ENCODE results near the gene PLET1.

Gene PLET1

DNA sequence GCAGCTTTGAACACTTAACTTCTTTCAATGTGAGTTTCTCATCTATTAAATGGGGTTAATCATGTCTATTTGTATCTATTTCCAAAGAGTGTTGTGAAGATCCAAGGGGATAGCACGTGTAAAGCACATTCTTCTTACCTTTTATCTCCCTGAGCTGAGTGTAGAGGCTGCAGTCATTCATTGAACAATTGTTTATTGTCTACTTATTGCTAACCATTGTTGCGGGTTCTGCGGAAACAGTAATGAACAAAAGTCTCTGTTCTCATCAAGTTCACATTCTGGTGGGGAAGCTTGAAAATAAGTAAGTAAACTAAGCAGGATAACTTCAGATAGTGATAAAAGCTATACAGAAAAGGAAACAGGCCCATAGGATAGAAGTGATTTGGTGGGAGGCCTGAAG is 27.4 kb upstream of the PLET1 start:
- TF ChIP-seq, protein P1, sequence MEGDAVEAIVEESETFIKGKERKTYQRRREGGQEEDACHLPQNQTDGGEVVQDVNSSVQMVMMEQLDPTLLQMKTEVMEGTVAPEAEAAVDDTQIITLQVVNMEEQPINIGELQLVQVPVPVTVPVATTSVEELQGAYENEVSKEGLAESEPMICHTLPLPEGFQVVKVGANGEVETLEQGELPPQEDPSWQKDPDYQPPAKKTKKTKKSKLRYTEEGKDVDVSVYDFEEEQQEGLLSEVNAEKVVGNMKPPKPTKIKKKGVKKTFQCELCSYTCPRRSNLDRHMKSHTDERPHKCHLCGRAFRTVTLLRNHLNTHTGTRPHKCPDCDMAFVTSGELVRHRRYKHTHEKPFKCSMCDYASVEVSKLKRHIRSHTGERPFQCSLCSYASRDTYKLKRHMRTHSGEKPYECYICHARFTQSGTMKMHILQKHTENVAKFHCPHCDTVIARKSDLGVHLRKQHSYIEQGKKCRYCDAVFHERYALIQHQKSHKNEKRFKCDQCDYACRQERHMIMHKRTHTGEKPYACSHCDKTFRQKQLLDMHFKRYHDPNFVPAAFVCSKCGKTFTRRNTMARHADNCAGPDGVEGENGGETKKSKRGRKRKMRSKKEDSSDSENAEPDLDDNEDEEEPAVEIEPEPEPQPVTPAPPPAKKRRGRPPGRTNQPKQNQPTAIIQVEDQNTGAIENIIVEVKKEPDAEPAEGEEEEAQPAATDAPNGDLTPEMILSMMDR (IDR thresholded peaks at IDR 0.05; ENCODE audit: low read depth, low read length, missing control alignments) = no peak
- no peak overlapping the region for H3K4me3 ChIP-seq (replicated peaks; ENCODE audit: low read depth, low read length)
- no peak for DNase-seq (ENCODE audit: extremely low read depth, low read depth)

DNA sequence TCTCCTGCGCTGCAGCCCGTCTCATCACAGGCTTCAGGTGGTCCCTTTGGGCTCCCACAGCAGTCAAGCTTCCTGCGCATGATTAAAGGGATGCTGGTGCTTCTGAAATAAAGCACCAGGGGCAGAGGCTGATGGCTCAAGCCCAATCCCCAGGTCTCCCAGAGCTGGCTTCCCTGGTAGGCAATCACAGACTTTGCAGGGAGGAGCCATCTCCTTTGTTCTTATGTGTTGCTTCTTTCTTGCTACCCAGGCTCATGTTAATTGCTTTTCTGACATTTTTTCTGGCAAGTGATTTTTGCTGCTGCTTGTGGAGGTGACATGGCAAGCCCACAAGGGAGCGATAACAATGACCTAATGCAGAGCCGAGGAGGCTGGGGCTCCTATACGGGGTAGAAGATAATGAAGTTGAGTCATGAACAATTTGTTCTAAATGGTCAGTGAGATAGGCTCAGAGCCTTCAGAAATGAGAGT is 25.2 kb upstream of the PLET1 start:
- TF ChIP-seq, protein P1 (IDR thresholded peaks at IDR 0.05; ENCODE audit: low read depth, low read length, missing control alignments) = no peak
- DNase-seq (ENCODE audit: extremely low read depth, low read depth) = no peak
- no peak overlapping the region for H3K4me3 ChIP-seq (replicated peaks; ENCODE audit: low read depth, low read length)

DNA sequence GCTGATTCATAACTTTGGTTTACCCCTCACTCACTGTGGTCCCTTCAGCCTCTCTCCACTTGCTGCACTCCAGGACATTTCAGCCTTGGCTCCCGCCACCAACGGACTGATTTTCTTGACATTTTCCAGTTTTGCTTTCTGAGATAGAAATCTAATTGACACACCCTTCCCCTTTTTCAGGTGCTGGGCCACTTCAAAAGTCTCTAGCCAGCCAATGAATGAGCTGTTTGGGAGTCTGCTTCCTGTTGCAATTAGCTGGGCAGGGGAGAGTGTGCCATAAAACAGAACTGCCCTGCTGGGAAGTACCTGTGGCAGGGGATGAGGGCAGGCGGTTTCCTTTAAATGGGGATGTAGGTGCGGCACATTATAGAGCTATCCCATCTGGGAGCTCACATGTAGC is 21.1 kb upstream of the PLET1 start:
- DNase-seq (ENCODE audit: extremely low read depth, low read depth) = no peak
- TF ChIP-seq, protein P1 (IDR thresholded peaks at IDR 0.05; ENCODE audit: low read depth, low read length, missing control alignments) = no peak

DNA sequence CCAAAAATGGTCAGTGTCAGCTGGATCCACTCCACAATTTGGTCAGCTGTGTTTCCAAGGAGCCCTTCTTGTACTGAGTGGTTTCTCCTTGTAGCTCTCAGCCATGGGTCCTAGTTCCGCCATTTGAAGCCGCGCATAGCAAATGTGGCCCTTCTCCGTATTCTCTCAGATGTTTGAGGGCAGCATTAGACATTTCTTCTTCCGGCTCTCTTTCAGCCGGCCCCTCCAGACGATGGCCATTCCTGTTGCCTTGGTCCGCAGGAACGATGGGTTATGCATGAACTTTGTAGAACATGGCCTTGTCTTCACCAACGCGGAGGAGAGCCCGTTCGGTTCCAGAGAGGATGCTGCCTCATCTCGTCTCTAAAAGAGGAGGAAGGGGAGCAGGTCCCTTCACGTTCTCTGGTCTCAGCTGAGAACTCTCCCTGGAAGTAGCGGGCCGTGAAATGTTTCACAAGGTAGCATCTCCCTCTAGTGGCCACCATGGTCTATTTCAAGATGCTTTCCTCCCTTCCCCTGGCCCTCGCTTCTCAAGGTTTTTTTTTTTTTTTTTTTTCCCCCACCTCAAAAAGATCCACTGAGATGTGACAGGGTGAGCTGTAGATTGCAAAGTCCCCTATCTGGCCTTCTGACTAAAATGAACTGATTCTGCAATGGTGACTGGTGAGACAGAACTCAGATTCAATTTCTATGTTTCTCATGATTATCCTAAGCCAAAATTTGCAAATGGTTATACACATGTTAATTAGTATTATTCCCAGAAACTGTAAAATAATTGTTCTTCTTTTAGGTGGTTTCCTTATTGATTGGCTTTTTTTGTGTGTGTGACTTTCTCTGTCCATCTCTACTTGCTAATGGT is 19.8 kb upstream of the PLET1 start:
- DNase-seq (ENCODE audit: extremely low read depth, low read depth) = peak; percentile 58
- peak overlapping the region; percentile 42 for H3K4me3 ChIP-seq (replicated peaks; ENCODE audit: low read depth, low read length)
- TF ChIP-seq, protein P1 (IDR thresholded peaks at IDR 0.05; ENCODE audit: low read depth, low read length, missing control alignments) = peak; percentile 81

More for the DNA sequence above, 21.1 kb upstream of the PLET1 start:
- no peak overlapping the region for H3K4me3 ChIP-seq (replicated peaks; ENCODE audit: low read depth, low read length)

DNA sequence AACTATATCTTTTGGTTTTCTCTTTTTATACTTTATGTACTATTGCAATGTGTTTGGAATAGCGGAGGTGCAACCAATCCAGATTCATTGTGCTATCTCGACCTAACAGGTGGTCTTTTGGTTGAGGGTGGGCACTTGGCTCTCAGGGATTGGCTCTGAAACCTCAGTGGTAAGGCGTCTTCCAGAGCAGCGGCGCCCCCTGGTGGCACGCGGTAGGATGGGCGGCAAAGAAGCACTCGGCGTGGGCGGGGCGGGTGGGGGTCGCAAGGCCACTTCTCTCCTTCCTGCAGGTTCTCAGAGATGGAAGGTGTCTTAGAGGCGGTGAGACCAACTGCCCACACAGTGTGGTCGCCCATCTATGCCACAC is 19.2 kb upstream of the PLET1 start:
- DNase-seq (ENCODE audit: extremely low read depth, low read depth) = no peak

DNA sequence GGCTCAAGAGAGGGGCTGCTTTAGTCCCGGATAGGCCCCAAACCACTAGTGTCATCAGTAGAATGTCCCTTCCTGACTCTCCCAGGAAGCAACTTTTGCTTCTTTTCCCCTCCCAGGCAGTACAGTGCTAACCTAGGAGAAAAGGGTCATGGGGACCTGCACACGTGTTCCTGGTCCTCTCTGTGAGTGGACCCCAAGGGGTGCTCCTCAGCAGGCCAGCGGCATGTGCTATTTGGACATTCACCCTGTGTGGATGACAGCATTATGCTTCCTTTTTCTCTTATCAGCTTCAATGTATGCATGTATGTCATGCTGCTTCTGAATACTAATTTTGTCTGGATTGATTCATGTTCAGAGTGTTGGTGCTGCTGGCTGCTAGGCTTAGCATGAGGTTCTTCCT is 18.1 kb upstream of the PLET1 start:
- TF ChIP-seq, protein P1 (IDR thresholded peaks at IDR 0.05; ENCODE audit: low read depth, low read length, missing control alignments) = no peak
- H3K4me3 ChIP-seq (replicated peaks; ENCODE audit: low read depth, low read length) = no peak overlapping the region
- no peak for DNase-seq (ENCODE audit: extremely low read depth, low read depth)

More for the DNA sequence above, 19.2 kb upstream of the PLET1 start:
- peak overlapping the region; percentile 42 for H3K4me3 ChIP-seq (replicated peaks; ENCODE audit: low read depth, low read length)
- TF ChIP-seq, protein P1 (IDR thresholded peaks at IDR 0.05; ENCODE audit: low read depth, low read length, missing control alignments) = peak; percentile 75

Measured in HFF-Myc (cell line).